ENCODE data around the gene CHAT.

CHAT gene

GRCh38 chr10:49656845-49657493 is 43.1 kb downstream of the CHAT start:
- Histone ChIP-seq H3K9ac (ENCODE audit: insufficient read length, low read depth) (no peak overlapping the region), H3K4me3 (ENCODE audit: insufficient read length, low read depth) (no peak overlapping the region), H3K27me3 (ENCODE audit: insufficient read depth, insufficient read length) (peaks cover 24% of the 10 kb centered on the region), H3K9me3 (ENCODE audit: insufficient read depth, low read length) (peaks cover 12% of the 10 kb centered on the region), H3K36me3 (ENCODE audit: insufficient read depth, insufficient read length, low read length) (no peaks in the 10 kb centered on the region), H3K4me1 (ENCODE audit: insufficient read depth, insufficient read length) (peaks cover 3% of the 10 kb centered on the region)
- TF ChIP-seq SUZ12 (IDR thresholded peaks at IDR 0.05; ENCODE audit: extremely low read depth, insufficient read depth, insufficient read length) (no peak), YY1 (IDR thresholded peaks at IDR 0.05; ENCODE audit: insufficient read depth, insufficient read length) (no peak), ZNF274 (IDR thresholded peaks at IDR 0.05; ENCODE audit: low read depth, low read length) (no peak)
- no peak for DNase-seq (ENCODE audit: low read depth, low spot score)

GRCh38 chr10:49657606-49658005 is 43.8 kb downstream of the CHAT start:
- H3K4me1 ChIP-seq (ENCODE audit: insufficient read depth, insufficient read length), result peaks cover 5% of the 10 kb centered on the region
- no peak overlapping the region for H3K9ac ChIP-seq (ENCODE audit: insufficient read length, low read depth)
- peaks cover 12% of the 10 kb centered on the region for H3K9me3 ChIP-seq (ENCODE audit: insufficient read depth, low read length)
- TF ChIP-seq SUZ12 (IDR thresholded peaks at IDR 0.05; ENCODE audit: extremely low read depth, insufficient read depth, insufficient read length) (no peak), ZNF274 (IDR thresholded peaks at IDR 0.05; ENCODE audit: low read depth, low read length) (no peak), YY1 (IDR thresholded peaks at IDR 0.05; ENCODE audit: insufficient read depth, insufficient read length) (no peak)
- H3K36me3 ChIP-seq (ENCODE audit: insufficient read depth, insufficient read length, low read length), result no peaks in the 10 kb centered on the region
- no peak for DNase-seq (ENCODE audit: low read depth, low spot score)
- H3K27me3 ChIP-seq (ENCODE audit: insufficient read depth, insufficient read length), result peaks cover 31% of the 10 kb centered on the region
- no peak overlapping the region for H3K4me3 ChIP-seq (ENCODE audit: insufficient read length, low read depth)

GRCh38 chr10:49661140-49661856 is 47.5 kb downstream of the CHAT start:
- Histone ChIP-seq H3K4me1 (ENCODE audit: insufficient read depth, insufficient read length) (peaks cover 5% of the 10 kb centered on the region), H3K4me3 (ENCODE audit: insufficient read length, low read depth) (no peak overlapping the region), H3K27me3 (ENCODE audit: insufficient read depth, insufficient read length) (peaks cover 60% of the 10 kb centered on the region), H3K9ac (ENCODE audit: insufficient read length, low read depth) (no peak overlapping the region), H3K36me3 (ENCODE audit: insufficient read depth, insufficient read length, low read length) (no peaks in the 10 kb centered on the region), H3K9me3 (ENCODE audit: insufficient read depth, low read length) (peaks cover 12% of the 10 kb centered on the region)
- DNase-seq (ENCODE audit: low read depth, low spot score), result peak; percentile 18
- no peak for TF ChIP-seq ZNF274 (IDR thresholded peaks at IDR 0.05; ENCODE audit: low read depth, low read length)
- TF ChIP-seq SUZ12 (IDR thresholded peaks at IDR 0.05; ENCODE audit: extremely low read depth, insufficient read depth, insufficient read length), result no peak
- no peak for TF ChIP-seq YY1 (IDR thresholded peaks at IDR 0.05; ENCODE audit: insufficient read depth, insufficient read length)

- H3K4me3 ChIP-seq (ENCODE audit: insufficient read length, low read depth), result no peak overlapping the region
- no peaks in the 10 kb centered on the region for H3K36me3 ChIP-seq (ENCODE audit: insufficient read depth, insufficient read length, low read length)
- H3K9me3 ChIP-seq (ENCODE audit: insufficient read depth, low read length), result peaks cover 12% of the 10 kb centered on the region
- H3K27me3 ChIP-seq (ENCODE audit: insufficient read depth, insufficient read length), result peaks cover 65% of the 10 kb centered on the region
- H3K4me1 ChIP-seq (ENCODE audit: insufficient read depth, insufficient read length), result peaks cover 5% of the 10 kb centered on the region
- no peak for TF ChIP-seq SUZ12 (IDR thresholded peaks at IDR 0.05; ENCODE audit: extremely low read depth, insufficient read depth, insufficient read length)
- H3K9ac ChIP-seq (ENCODE audit: insufficient read length, low read depth), result no peak overlapping the region
- no peak for DNase-seq (ENCODE audit: low read depth, low spot score)
Measured at GRCh38 chr10:49662169-49662830, 48.5 kb downstream of the CHAT start.

- Histone ChIP-seq H3K4me1 (ENCODE audit: insufficient read depth, insufficient read length) (peaks cover 5% of the 10 kb centered on the region), H3K9ac (ENCODE audit: insufficient read length, low read depth) (no peak overlapping the region)
Measured at GRCh38 chr10:49663596-49663995, 49.8 kb downstream of the CHAT start.

DNA sequence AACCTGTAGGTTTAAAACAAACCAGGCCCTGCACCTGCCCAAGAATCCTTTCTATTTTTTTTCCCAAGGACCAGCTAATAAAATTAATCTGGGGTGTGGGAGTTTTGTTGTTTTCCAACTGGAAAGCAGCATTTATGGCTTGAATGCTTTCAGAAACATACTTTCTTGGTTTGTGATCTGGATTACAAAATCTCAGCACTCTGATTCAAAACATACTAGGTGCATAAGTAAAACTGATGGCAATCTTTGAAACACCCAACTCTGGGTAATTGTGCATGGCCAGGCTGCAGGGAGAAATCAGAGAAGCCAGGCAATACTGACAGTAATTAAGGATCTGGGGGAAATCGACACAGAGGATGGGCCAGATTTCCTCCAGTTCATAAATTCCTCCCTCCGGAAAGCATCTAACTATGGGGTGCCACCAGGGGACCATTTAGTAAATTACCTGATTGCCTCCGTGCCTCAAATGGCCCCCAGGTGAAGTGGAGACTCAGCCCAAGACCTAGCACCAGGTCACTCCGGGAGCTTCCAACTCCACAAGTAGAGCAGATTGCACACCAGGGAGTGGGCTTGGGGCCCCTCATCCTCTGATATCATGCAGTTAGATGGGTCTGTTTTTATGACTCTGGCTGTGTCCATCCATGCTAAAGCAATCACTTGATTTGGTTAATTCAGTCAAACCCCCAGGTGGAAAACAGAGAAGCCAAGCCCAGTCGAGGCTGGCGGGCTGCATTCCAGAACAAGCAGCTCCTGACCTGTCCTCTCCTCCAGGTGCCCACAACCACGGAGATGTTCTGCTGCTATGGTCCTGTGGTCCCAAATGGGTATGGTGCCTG is 50.4 kb downstream of the CHAT start:
- Histone ChIP-seq H3K9ac (ENCODE audit: insufficient read length, low read depth) (no peak overlapping the region), H3K27me3 (ENCODE audit: insufficient read depth, insufficient read length) (peaks cover 73% of the 10 kb centered on the region), H3K4me3 (ENCODE audit: insufficient read length, low read depth) (no peak overlapping the region), H3K9me3 (ENCODE audit: insufficient read depth, low read length) (peaks cover 3% of the 10 kb centered on the region; the same call in 1 of the 2 replicates), H3K4me1 (ENCODE audit: insufficient read depth, insufficient read length) (peaks cover 5% of the 10 kb centered on the region), H3K36me3 (ENCODE audit: insufficient read depth, insufficient read length, low read length) (no peaks in the 10 kb centered on the region)
- no peak for TF ChIP-seq ZNF274 (IDR thresholded peaks at IDR 0.05; ENCODE audit: low read depth, low read length)
- TF ChIP-seq YY1 (IDR thresholded peaks at IDR 0.05; ENCODE audit: insufficient read depth, insufficient read length), result no peak
- no peak for TF ChIP-seq SUZ12 (IDR thresholded peaks at IDR 0.05; ENCODE audit: extremely low read depth, insufficient read depth, insufficient read length)
- no peak for DNase-seq (ENCODE audit: low read depth, low spot score)

More at GRCh38 chr10:49663596-49663995, 49.8 kb downstream of the CHAT start:
- Histone ChIP-seq H3K9me3 (ENCODE audit: insufficient read depth, low read length) (peaks cover 9% of the 10 kb centered on the region), H3K36me3 (ENCODE audit: insufficient read depth, insufficient read length, low read length) (no peaks in the 10 kb centered on the region), H3K4me3 (ENCODE audit: insufficient read length, low read depth) (no peak overlapping the region), H3K27me3 (ENCODE audit: insufficient read depth, insufficient read length) (peaks cover 71% of the 10 kb centered on the region)
- no peak for DNase-seq (ENCODE audit: low read depth, low spot score)
- TF ChIP-seq YY1 (IDR thresholded peaks at IDR 0.05; ENCODE audit: insufficient read depth, insufficient read length) (no peak), ZNF274 (IDR thresholded peaks at IDR 0.05; ENCODE audit: low read depth, low read length) (no peak), SUZ12 (IDR thresholded peaks at IDR 0.05; ENCODE audit: extremely low read depth, insufficient read depth, insufficient read length) (no peak)
